ENCODE results near the gene ZNF724.

The ZNF724 gene

DNA sequence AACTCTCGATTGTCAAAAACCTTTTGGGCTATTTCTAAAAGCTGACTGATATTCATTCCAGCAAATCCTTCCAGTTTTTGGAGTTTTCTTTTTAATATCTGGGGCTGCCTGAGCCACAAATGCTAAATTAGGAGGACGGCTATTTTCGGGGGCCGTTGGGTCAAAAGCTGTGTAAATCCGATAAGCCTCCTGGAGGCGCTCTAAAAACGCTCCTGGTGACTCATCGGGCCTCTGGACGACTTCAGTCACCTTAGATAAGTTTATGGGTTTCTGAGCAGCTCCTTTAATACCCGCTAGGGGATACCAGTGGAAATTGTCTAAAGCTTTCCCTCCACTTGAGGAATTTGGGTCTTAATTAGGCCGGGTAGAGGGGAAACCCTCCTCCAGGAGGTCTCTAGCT is 66.9 kb downstream of the ZNF724 start:
- no peaks in the 10 kb centered on the region for H3K27me3 ChIP-seq (ENCODE audit: insufficient read depth, low read length)
- no peaks in the 10 kb centered on the region for H3K4me1 ChIP-seq (ENCODE audit: insufficient read depth, low read length)
- no peaks in the 10 kb centered on the region for H3K9me3 ChIP-seq (ENCODE audit: low read length)
- H3K4me3 ChIP-seq (ENCODE audit: low read length) = no peak overlapping the region
- H3K36me3 ChIP-seq (ENCODE audit: insufficient read depth, low read length) = no peaks in the 10 kb centered on the region
- no peak overlapping the region for H2AFZ ChIP-seq (ENCODE audit: low read depth, low read length)

Data from neuron (in vitro differentiated cells).